ENCODE results near the gene KLHL11. TPM values are rescaled to one million over a fixed set of nuclear protein-coding genes. Genes with fewer than 3 reads are reported as not detected.

The KLHL11 gene
- 16.8 and 17.0 TPM in 2 replicates for total RNA-seq (2021)
- long read RNA-seq, partial matches to known transcripts, result 0 of 9 reads
- long read RNA-seq, other reads (novel, unspliced or antisense), result 6 of 9 reads

- H3K23ac ChIP-seq (ENCODE audit: insufficient read length, low read depth, low read length), result no peak within 1 kb of the TSS
- no peaks in the 10 kb centered on the region for H4K20me1 ChIP-seq (ENCODE audit: control insufficient read depth, insufficient read depth, insufficient read length)
- H2BK12ac ChIP-seq (ENCODE audit: insufficient read length, low read depth, low read length), result no peak within 1 kb of the TSS
- no peak within 1 kb of the TSS for H3T11ph ChIP-seq (ENCODE audit: low read length)
- H3K14ac ChIP-seq (ENCODE audit: insufficient read depth, low read length), result peak within 1 kb of the TSS; percentile 93
- Mint-ChIP-seq H3K27me3 (ENCODE audit: low read depth) (no peaks in the 10 kb centered on the region), H3K36me3 (ENCODE audit: insufficient read depth in 1 of 3, low read depth in 3 of 3) (peaks cover 20 to 37% (median 36%) of the 10 kb centered on the region in 3 experiments; a peak in 6 of 7 replicates), H3K4me1 (peaks cover 19 to 20% of the 10 kb centered on the region in 2 experiments), H3K4me3 (no peak within 1 kb of the TSS; a peak in 3 of 5 replicates), H3K9me3 (no peaks in the 10 kb centered on the region), H3K27ac (peak within 1 kb of the TSS; percentile 66 to 92 (median 83); a peak in 5 of 7 replicates)
- peak within 1 kb of the TSS; percentile 99 for H3K4me2 ChIP-seq (ENCODE audit: insufficient read depth, insufficient read length, low read length)
- no peak within 1 kb of the TSS for H4K5ac ChIP-seq (ENCODE audit: insufficient read length, low read depth, low read length)
- peak within 1 kb of the TSS; percentile 48 for H3K9ac ChIP-seq (ENCODE audit: extremely low read depth, insufficient read length, low read length)
- peak within 1 kb of the TSS; percentile 83 for H3K18ac ChIP-seq (ENCODE audit: insufficient read length, low read depth, low read length)
- H2BK20ac ChIP-seq (ENCODE audit: low read depth, low read length, poor library complexity, severe bottlenecking), result no peak within 1 kb of the TSS
- no peaks in the 10 kb centered on the region for H3K27me3 ChIP-seq (ENCODE audit: insufficient read depth, low read length)
- peaks cover 18% of the 10 kb centered on the region for H3K23me2 ChIP-seq (ENCODE audit: insufficient read length, low read depth, low read length, poor library complexity, severe bottlenecking)
- no peak within 1 kb of the TSS for H2BK120ac ChIP-seq (ENCODE audit: low read depth, low read length, poor library complexity, severe bottlenecking)
- no peak within 1 kb of the TSS for H3K4ac ChIP-seq (ENCODE audit: low read depth, low read length)
- H2BK5ac ChIP-seq (ENCODE audit: insufficient read length, low read length), result no peak within 1 kb of the TSS
- H4K91ac ChIP-seq (ENCODE audit: insufficient read length, low read depth, low read length), result no peak within 1 kb of the TSS
- peaks cover 5% of the 10 kb centered on the region; the same call in 1 of the 2 replicates for H3K4me1 ChIP-seq (ENCODE audit: insufficient read depth, low read length)
- DNase-seq, result peak; percentile 97
- H2AFZ ChIP-seq (ENCODE audit: low read length), result no peak within 1 kb of the TSS
- no peak within 1 kb of the TSS for H3K27ac ChIP-seq (ENCODE audit: insufficient read length, low read depth, low read length)
- WGBS (ENCODE audit: extremely low coverage, insufficient read length, low lambda C conversion rate), result no CpG with 5 or more reads among the region's 90 CpGs
- H3K79me1 ChIP-seq (ENCODE audit: insufficient read depth, low read depth, low read length, poor library complexity, severe bottlenecking), result no peaks in the 10 kb centered on the region
- no peak within 1 kb of the TSS for H4K8ac ChIP-seq (replicated peaks; ENCODE audit: insufficient read length, low read depth, low read length)
- peaks cover 13% of the 10 kb centered on the region; the same call in 1 of the 2 replicates for H3K79me2 ChIP-seq (ENCODE audit: insufficient read depth, low read length)
- TF ChIP-seq CTCF (conservative IDR thresholded peaks at IDR 0.05), result no peak
- H2AK5ac ChIP-seq (ENCODE audit: insufficient read length, low read length), result no peak within 1 kb of the TSS
- no peak within 1 kb of the TSS; the same call in 1 of the 2 replicates for H2BK15ac ChIP-seq (ENCODE audit: low read depth, low read length)
- no peaks in the 10 kb centered on the region for H3K9me3 ChIP-seq (ENCODE audit: control insufficient read depth, low read depth, low read length)
- no peak within 1 kb of the TSS for H3K56ac ChIP-seq (ENCODE audit: insufficient read length, low read depth, low read length)
Measured at GRCh38 chr17:41864836-41865595, at the start of gene KLHL11. KLHL11 (minus strand) TSS chr17:41865423; CDS start chr17:41865370, 53 bp downstream.
